GM23338 (cell line): ENCODE measurements around the gene SVOPL. TPM values are rescaled to one million over a fixed set of nuclear protein-coding genes. Genes with fewer than 3 reads are reported as not detected.

ENCODE experiments used
- ATAC-seq: fragments of 200-7000 bp; cut with Tn5 transposase; 3 replicates; pipeline ENCODE4 v1.9.1; 2020
- DNase-seq: peaks from one replicate; pipeline ENCODE4 v3.0.0-alpha.2; 2015; ENCODE audit warnings: low spot score
- H2AFZ ChIP-seq: fragments of 200-600 bp; sonication (generic); 2 replicates; pipeline ENCODE4 v1.8.0; 2016; ENCODE audit warnings: antibody characterized with exemption, mild to moderate bottlenecking, moderate library complexity
- H3F3A ChIP-seq: fragments of 200-600 bp; sonication (generic); replicated peaks from 2 replicates; pipeline ENCODE4 v1.8.0; 2017; ENCODE audit warnings: antibody characterized with exemption, mixed run types, low read depth
- H3K27ac ChIP-seq: fragments of 200-600 bp; sonication (generic); 2 replicates; pipeline ENCODE4 v1.6.1; 2016; ENCODE audit warnings: low read depth
- H3K27me3 ChIP-seq: fragments of 200-600 bp; sonication (generic); 2 replicates; pipeline ENCODE4 v1.8.0; 2016; ENCODE audit warnings: mild to moderate bottlenecking, mixed run types, moderate library complexity; ENCODE audit not compliant: insufficient read depth
- H3K36me3 ChIP-seq: fragments of 200-600 bp; sonication (generic); 2 replicates; pipeline ENCODE4 v1.8.0; 2016; ENCODE audit warnings: mild to moderate bottlenecking; ENCODE audit not compliant: insufficient read depth
- H3K4me1 ChIP-seq: fragments of 200-600 bp; sonication (generic); 2 replicates; pipeline ENCODE4 v1.8.0; 2016; ENCODE audit warnings: mild to moderate bottlenecking, moderate library complexity; ENCODE audit not compliant: insufficient read depth
- H3K4me2 ChIP-seq: fragments of 200-600 bp; sonication (generic); 2 replicates; pipeline ENCODE4 v1.7.1; 2017; ENCODE audit warnings: mixed run types
- H3K4me3 ChIP-seq: fragments of 200-600 bp; sonication (generic); 2 replicates; pipeline ENCODE4 v1.6.1; 2016; ENCODE audit warnings: mixed run types
- H3K79me2 ChIP-seq: fragments of 200-600 bp; sonication (generic); replicated peaks from 2 replicates; pipeline ENCODE4 v1.8.0; 2017; ENCODE audit warnings: mild to moderate bottlenecking; ENCODE audit not compliant: insufficient read depth
- H3K9me2 ChIP-seq: fragments of 200-600 bp; sonication (generic); 2 replicates; pipeline ENCODE4 v1.8.0; 2017; ENCODE audit not compliant: insufficient read depth
- H4K20me1 ChIP-seq: fragments of 200-600 bp; sonication (generic); replicated peaks from 2 replicates; pipeline ENCODE4 v1.8.0; 2017; ENCODE audit warnings: mild to moderate bottlenecking; ENCODE audit not compliant: insufficient read depth
- H3K27ac Mint-ChIP-seq: 2 replicates; pipeline ENCODE4 v1.8.0; 2020; ENCODE audit warnings: inconsistent platforms, mild to moderate bottlenecking, moderate library complexity, mixed read lengths
- H3K27me3 Mint-ChIP-seq: 3 replicates; pipeline ENCODE4 v1.8.0; 2022; ENCODE audit warnings: low read depth, mild to moderate bottlenecking, moderate library complexity, mixed read lengths, inconsistent platforms; ENCODE audit not compliant: insufficient read depth, poor library complexity
- H3K36me3 Mint-ChIP-seq: 3 replicates; pipeline ENCODE4 v1.8.0; 2021; ENCODE audit warnings: low read depth, mild to moderate bottlenecking, inconsistent platforms, moderate library complexity, mixed read lengths
- H3K4me1 Mint-ChIP-seq: 3 replicates; pipeline ENCODE4 v1.8.0; 2020; ENCODE audit warnings: mild to moderate bottlenecking, inconsistent platforms, mixed read lengths
- H3K4me3 Mint-ChIP-seq: 3 replicates; pipeline ENCODE4 v1.8.0; 2021; ENCODE audit warnings: moderate library complexity, mild to moderate bottlenecking, inconsistent platforms, mixed read lengths
- H3K9me3 Mint-ChIP-seq: 3 replicates; pipeline ENCODE4 v1.8.0; 2020; ENCODE audit warnings: moderate library complexity, mild to moderate bottlenecking, inconsistent platforms, mixed read lengths
- CREB1 ChIP-seq: fragments of 250-450 bp; sonication (Bioruptor Pico); IDR thresholded peaks from 2 replicates; pipeline ENCODE4 v1.5.0; 2020; ENCODE audit warnings: low read depth, mild to moderate bottlenecking, moderate library complexity
- ETS1 ChIP-seq: IDR thresholded peaks from 2 replicates; pipeline ENCODE4 v1.6.1; 2016; ENCODE audit warnings: antibody characterized with exemption
- EZH2 ChIP-seq: fragments of 200-600 bp; sonication (generic); IDR thresholded peaks from one replicate; pipeline ENCODE4 v1.8.0; 2017; ENCODE audit warnings: antibody characterized with exemption, mild to moderate bottlenecking, low read depth; ENCODE audit not compliant: unreplicated experiment
- EZH2phosphoT487 ChIP-seq: fragments of 200-600 bp; sonication (generic); IDR thresholded peaks from one replicate; pipeline ENCODE4 v1.8.1; 2018; ENCODE audit warnings: antibody characterized with exemption; ENCODE audit not compliant: unreplicated experiment
- POLR2AphosphoS5 ChIP-seq: IDR thresholded peaks from 2 replicates; pipeline ENCODE4 v1.6.1; 2016; ENCODE audit warnings: antibody characterized with exemption, low read depth
- REST ChIP-seq: IDR thresholded peaks from one replicate; pipeline ENCODE4 v1.6.1; 2018; ENCODE audit warnings: antibody characterized with exemption; ENCODE audit not compliant: unreplicated experiment
- STAT1 ChIP-seq: IDR thresholded peaks from one replicate; pipeline ENCODE4 v1.6.1; 2016; ENCODE audit warnings: antibody characterized with exemption; ENCODE audit not compliant: unreplicated experiment
- ZNF462 ChIP-seq: fragments of 250-450 bp; sonication (Bioruptor Pico); IDR thresholded peaks from 2 replicates; pipeline ENCODE4 v1.5.0; 2020; ENCODE audit warnings: mild to moderate bottlenecking, moderate library complexity
- polyA plus RNA-seq: library from polyadenylated mRNA; unstranded; fragments of >200 nt; fragmentation: Nextera tagmentation; extraction: Ambion mirVana; gene quantifications from 2 replicates; pipeline ENCODE4 v1.2.1, GENCODE V29; 2016
- total RNA-seq: library from RNA; depleted of rRNA; stranded (reverse); fragments of >200 nt; shearing (Covaris generic); gene quantifications from 2 replicates; pipeline ENCODE4 v1.2.3, GENCODE V29; 2014
- TF ChIP-seq, protein P1 (sequence below), 2 experiments: fragments of 200-600 bp in 1 of 2; sonication (generic) in 1 of 2; conservative IDR thresholded peaks; 2 replicates each; pipeline versions ENCODE4 v1.5.1 to v1.6.1; 2016 to 2017; ENCODE audit warnings: antibody characterized with exemption in 2 of 2, low read depth in 2 of 2, mild to moderate bottlenecking in 2 of 2, moderate library complexity in 1 of 2

Gene SVOPL
- total and polyA plus RNA-seq, 2 experiments from 2014 or later = 1.4 to 2.1 TPM

DNA sequence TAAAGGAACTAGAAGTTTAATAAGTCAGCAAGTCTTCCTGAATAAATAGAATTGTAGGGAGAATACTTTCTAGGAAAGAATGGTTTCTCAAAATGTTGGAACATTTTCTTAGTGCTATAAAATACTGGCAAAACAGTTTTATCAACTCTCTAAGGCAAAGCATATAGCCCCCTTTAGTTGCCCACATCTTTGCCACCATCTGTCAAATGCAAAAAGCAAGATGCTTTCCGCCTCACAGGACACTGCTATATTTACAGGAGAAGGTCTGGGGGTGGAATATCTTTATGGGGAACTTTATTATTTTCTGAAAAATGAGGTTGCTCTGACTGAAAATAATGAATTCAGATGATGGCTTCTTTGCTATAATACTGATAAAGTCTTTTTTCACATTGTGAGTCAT lies 78.3 kb downstream of the SVOPL start (continued):
- TF ChIP-seq REST = no peak
- no peak for TF ChIP-seq STAT1
- TF ChIP-seq POLR2AphosphoS5 = no peak
- TF ChIP-seq ETS1 = no peak
- no peak for TF ChIP-seq CREB1
- no peak for TF ChIP-seq EZH2

DNA sequence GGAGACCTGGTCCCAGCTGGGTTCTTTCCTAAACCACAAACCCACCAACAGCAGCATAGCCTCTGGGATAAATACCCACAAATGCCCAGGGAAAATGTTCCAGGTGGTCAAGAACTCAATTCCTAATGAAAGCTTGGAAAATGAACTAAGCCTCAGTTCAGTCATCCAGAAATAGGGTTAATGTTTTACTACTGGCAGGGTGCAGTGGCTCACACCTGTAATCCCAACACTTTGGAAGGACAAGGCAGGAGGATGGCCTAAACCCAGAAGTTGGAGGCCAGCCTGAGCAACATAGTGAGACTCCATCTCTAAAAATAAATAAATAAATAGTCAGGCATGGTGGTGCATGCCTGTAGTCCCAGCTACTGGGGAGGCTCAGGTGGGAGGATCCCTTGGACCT lies 82.2 kb downstream of the SVOPL start:
- Mint-ChIP-seq H3K27ac (no peak overlapping the region), H3K9me3 (no peaks in the 10 kb centered on the region), H3K27me3 (peaks cover 2% of the 10 kb centered on the region), H3K36me3 (no peaks in the 10 kb centered on the region), H3K4me3 (no peak overlapping the region), H3K4me1 (no peaks in the 10 kb centered on the region)
- H3K4me2 ChIP-seq = no peak overlapping the region
- no peaks in the 10 kb centered on the region; the same call in 1 of the 2 replicates for H3K9me2 ChIP-seq
- TF ChIP-seq ZNF462 (no peak), STAT1 (no peak), EZH2phosphoT487 (no peak)
- TF ChIP-seq, protein P1, sequence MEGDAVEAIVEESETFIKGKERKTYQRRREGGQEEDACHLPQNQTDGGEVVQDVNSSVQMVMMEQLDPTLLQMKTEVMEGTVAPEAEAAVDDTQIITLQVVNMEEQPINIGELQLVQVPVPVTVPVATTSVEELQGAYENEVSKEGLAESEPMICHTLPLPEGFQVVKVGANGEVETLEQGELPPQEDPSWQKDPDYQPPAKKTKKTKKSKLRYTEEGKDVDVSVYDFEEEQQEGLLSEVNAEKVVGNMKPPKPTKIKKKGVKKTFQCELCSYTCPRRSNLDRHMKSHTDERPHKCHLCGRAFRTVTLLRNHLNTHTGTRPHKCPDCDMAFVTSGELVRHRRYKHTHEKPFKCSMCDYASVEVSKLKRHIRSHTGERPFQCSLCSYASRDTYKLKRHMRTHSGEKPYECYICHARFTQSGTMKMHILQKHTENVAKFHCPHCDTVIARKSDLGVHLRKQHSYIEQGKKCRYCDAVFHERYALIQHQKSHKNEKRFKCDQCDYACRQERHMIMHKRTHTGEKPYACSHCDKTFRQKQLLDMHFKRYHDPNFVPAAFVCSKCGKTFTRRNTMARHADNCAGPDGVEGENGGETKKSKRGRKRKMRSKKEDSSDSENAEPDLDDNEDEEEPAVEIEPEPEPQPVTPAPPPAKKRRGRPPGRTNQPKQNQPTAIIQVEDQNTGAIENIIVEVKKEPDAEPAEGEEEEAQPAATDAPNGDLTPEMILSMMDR (conservative IDR thresholded peaks at IDR 0.05; ENCODE audit: low read depth in 2 of 2) = no peak
- H4K20me1 ChIP-seq = no peaks in the 10 kb centered on the region
- no peaks in the 10 kb centered on the region for H3F3A ChIP-seq
- no peak for ATAC-seq
- no peaks in the 10 kb centered on the region for H3K4me1 ChIP-seq
- no peak for DNase-seq
- H3K4me3 ChIP-seq = no peak overlapping the region
- no peaks in the 10 kb centered on the region for H3K79me2 ChIP-seq
- H2AFZ ChIP-seq = no peak overlapping the region
- no peaks in the 10 kb centered on the region for H3K36me3 ChIP-seq
- H3K27me3 ChIP-seq = no peaks in the 10 kb centered on the region
- no peak overlapping the region for H3K27ac ChIP-seq
